Cardiac septum (tissue), 1 donor: Measurements from ENCODE around the gene CELA2A. TPM values are rescaled to one million over a fixed set of nuclear protein-coding genes. Genes with fewer than 3 reads are reported as not detected.
"Not testable (repeated sequence)": the region's sequence is repeated elsewhere in the genome, so short reads cannot be mapped to it uniquely, and the experiment has no call there.

Experiments
- DNase-seq: peaks from one replicate; pipeline ENCODE4 v3.0.0-alpha.2; 2020; ENCODE audit warnings: low spot score
- intact Hi-C: fragments of 100-400 bp; cut with DNase I; formaldehyde crosslinking; loops from one replicate; pipeline ENCODE4 v1.14.0; 2022
- total RNA-seq: library from RNA; stranded (reverse); fragmentation: NEBNext Ultra II Directional; extraction: Animal tissue kit (Norgen Biotek cat#: 25700); gene quantifications from one replicate; pipeline ENCODE4 v1.2.1, GENCODE V29; 2021
- donor health status: DM: no; HTN: no; CAD: no.

The CELA2A gene
- total RNA-seq, 1 donor from 2014 or later = not detected

- no peak for DNase-seq
Observed at GRCh38 chr1:15513192-15513591, 56.7 kb downstream of the CELA2A start.

GRCh38 chr1:15513919-15514318 lies 57.4 kb downstream of the CELA2A start:
- intact Hi-C loops = no loop called here

More at GRCh38 chr1:15513192-15513591, 56.7 kb downstream of the CELA2A start:
- intact Hi-C loops = no loop called here

GRCh38 chr1:15514557-15514956 lies 58.0 kb downstream of the CELA2A start:
- DNase-seq, intact Hi-C loops: not testable (repeated sequence)

More at GRCh38 chr1:15513919-15514318, 57.4 kb downstream of the CELA2A start:
- no peak for DNase-seq

- intact Hi-C loops = no loop called here
- DNase-seq = no peak
Observed at GRCh38 chr1:15515022-15515663, 58.6 kb downstream of the CELA2A start.

GRCh38 chr1:15519625-15520024 lies 63.1 kb downstream of the CELA2A start:
- DNase-seq = no peak
- intact Hi-C loops = no loop called here

- DNase-seq, intact Hi-C loops: not testable (repeated sequence)
Observed at GRCh38 chr1:15521206-15521906, 64.8 kb downstream of the CELA2A start.

Other genes with a start within 250 kb of the CELA2A start
- 0.32 TPM for gene FHAD1, start 209.5 kb upstream of the CELA2A start, total RNA-seq
- gene EFHD2, start 46.8 kb upstream of the CELA2A start, total RNA-seq = 14.3 TPM
- gene CTRC, start 18.3 kb upstream of the CELA2A start, total RNA-seq = not detected
- not detected for gene CELA2B, start 19.4 kb downstream of the CELA2A start, total RNA-seq
- 10.6 TPM for gene CASP9, start 67.5 kb downstream of the CELA2A start, total RNA-seq
- 11.0 TPM for gene DNAJC16, start 70.1 kb downstream of the CELA2A start, total RNA-seq
- 0.11 TPM for gene AGMAT, start 128.3 kb downstream of the CELA2A start, total RNA-seq
- gene DDI2, start 160.7 kb downstream of the CELA2A start, total RNA-seq = 23.7 TPM
- gene PLEKHM2, start 227.6 kb downstream of the CELA2A start, total RNA-seq = 93.1 TPM